ENCODE results near the gene ZNF223.

Gene ZNF223

DNA sequence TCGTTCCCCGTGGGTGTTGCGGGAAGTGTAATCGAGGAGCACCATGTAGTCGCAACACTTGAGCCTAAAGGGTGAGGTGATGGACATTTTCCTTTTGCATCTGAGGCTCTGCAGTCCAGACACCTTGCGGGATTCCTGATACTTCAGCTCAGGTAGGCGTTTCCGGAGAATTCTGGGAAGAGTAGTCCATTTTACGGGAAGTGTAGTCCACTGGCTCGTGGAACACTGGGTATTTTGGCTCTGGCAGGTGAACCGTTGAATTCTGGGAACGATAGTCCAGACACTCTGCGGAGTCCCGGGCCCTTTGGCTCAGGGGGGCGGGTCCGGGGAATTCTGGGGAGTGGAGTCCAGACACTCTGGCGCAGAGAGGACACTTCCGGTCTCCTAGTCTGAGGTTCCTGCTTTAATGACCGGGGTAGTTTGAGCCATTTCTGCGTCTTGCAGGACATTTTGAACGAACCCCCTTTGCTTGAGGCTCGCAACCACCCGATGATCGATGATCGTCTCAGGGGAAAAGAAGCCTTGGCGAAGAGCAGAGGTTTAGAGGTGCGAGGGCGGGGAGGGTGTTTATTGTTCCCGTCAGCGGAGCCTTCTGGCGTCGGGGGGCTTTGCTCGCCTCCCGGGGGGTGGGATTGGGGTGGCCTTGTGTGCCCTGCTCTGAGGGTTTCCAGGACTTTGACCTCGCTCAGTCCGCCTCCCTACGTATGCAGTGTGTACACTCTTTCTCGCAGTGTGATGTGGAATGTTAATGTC, at the start of gene ZNF223:
TSS of gene ZNF223 (plus strand) at position 387 of the 753 bp plus-strand sequence. CDS start 3,141 bp downstream, outside the sequence.
- peak; percentile 98 for DNase-seq

DNA sequence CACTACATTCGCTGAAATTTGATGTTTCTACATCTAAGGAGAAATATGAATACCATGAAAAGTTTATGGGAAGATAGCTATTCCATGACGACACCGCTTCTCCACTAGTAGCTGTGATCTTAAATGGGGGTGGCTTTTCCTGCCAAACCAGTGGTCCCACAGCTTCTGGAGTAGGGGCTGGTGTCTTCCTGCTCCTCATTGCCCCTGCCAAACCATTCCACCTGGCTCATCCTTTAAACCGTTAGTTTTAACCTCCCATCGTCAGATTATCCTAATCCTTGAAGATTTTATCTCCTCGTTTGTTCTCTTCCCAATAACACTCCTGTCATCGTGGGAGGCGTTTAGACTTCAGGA, 49.6 kb upstream of the ZNF223 start:
- DNase-seq, result no peak

DNA sequence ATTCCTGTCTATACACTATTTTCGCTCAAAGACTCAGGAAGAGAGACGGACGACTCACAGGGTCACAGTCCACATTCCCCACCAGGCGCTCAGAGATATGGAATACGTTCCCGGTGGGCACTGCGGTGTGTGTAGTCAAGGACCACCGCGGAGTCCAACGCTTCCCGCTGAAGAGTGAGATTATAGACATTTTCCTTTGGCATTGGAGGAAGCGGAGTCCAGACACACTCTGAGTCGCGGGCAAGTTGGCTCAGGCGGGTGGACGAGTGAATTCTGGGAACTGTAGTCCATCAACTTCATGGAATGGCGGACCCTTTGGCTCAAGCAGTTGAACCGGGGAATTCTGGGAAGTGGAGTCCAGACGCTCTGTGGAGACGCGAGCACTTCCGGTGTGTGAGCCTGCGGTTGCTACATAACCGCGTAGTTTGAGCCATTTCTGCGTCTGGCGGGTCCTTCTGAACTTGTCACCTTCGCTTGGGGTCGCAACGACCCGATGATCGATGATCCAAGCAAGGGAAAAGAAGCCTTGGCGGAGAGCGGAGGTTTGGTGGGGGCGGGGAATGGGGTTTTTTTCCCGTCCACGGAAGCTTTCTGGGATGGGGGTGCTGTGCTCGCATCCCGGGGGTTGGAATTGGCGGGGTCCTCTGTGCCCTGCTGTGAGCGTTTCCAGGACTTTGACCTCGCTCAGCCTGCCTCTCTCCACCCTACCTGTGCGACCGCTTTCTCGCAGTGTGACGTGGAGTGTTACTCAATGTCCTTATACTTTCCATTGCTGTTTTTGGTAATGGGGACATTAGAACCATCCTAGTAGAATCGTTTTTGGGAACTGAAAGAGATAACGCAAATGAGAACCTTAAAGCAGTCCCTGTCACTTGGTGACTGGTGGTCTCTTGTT, 49.0 kb upstream of the ZNF223 start, which contains the start of gene ZNF230:
TSS of gene ZNF230 (plus strand) at position 392 of the 895 bp plus-strand sequence. CDS start 4,122 bp downstream, outside the sequence.
- DNase-seq, result peak; percentile 90

GRCh38 chr19:44003461-44004009, 48.3 kb upstream of the ZNF223 start:
- DNase-seq, result no peak

DNA sequence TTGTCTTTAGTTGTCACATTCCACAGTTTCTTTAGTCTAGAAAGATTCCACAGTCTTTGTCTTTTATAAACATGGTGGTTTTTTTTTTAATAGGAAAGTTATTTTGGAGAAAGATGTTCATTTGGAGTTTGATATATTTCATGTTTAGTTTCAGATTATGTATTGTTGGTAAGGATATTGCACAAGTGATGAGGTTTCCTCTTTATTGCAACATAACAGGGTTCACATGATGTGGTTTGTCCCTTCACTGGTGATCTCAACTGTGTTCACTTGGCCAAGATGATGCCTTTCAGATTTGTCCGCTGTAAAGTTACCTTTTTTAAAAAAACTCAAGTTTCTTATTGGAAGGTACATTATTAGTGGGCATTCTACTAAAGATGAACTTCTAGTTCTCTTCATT, 45.9 kb upstream of the ZNF223 start:
- no peak for DNase-seq

GRCh38 chr19:44007473-44007872, 44.4 kb upstream of the ZNF223 start:
- no peak for DNase-seq

DNA sequence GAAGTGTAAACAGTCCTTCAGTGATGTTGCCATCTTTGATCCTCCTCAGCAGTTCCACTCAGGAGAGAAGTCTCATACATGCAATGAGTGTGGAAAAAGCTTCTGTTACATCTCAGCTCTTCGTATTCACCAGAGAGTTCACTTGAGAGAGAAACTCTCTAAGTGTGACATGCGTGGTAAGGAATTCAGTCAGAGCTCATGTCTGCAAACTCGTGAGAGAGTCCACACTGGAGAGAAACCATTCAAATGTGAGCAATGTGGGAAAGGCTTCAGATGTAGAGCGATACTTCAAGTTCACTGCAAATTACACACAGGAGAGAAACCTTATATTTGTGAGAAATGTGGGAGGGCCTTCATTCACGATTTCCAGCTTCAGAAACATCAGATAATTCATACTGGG, 41.4 kb upstream of the ZNF223 start:
- DNase-seq, result no peak

DNA sequence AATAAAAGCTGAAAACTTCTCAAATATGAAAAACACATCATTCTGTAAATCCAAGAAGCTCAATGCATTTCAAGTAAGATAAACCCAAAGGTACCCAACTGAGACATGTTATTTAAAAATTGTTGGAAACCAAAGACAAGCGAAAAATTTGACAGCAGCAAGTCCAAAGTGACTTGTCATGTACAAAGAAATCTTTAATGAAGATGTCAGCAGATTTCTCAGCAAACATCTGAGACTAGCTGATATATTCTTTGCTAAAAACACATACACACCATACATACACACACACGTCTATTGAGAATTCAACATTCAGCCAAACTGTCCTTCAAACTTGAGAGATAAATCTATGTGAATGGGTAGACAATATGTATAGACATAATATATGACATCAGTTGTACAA, 32.3 kb upstream of the ZNF223 start:
- DNase-seq, result no peak

- DNase-seq, result no peak
Observed at GRCh38 chr19:44021221-44021620, 30.6 kb upstream of the ZNF223 start.

DNA sequence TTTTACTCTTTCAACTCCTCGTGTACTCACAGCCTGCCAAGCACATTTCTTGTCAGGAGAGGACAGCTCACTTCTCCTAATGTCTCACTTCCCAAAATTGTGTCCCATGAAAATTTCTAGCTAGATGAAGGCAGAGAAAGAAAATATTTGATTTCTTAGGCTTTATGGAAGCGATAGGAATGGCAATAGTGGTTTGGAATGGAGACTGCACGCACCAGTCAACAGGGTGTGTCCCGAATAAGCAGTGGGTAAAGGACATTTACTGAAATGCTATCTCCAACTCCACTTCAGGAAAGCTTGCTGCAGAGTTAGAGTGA, 27.0 kb upstream of the ZNF223 start:
- no peak for DNase-seq

- DNase-seq, result peak; percentile 55
Observed at GRCh38 chr19:44025217-44025936, 26.5 kb upstream of the ZNF223 start, which contains the start of gene ZNF222. Gene ZNF222, plus strand, starts transcription at chr19:44025379. Its CDS starts 58 bp downstream, at chr19:44025437.

- no peak for DNase-seq
Observed at GRCh38 chr19:44026622-44027021, 25.2 kb upstream of the ZNF223 start.

GRCh38 chr19:44032001-44032610, 19.7 kb upstream of the ZNF223 start:
- DNase-seq, result no peak

DNA sequence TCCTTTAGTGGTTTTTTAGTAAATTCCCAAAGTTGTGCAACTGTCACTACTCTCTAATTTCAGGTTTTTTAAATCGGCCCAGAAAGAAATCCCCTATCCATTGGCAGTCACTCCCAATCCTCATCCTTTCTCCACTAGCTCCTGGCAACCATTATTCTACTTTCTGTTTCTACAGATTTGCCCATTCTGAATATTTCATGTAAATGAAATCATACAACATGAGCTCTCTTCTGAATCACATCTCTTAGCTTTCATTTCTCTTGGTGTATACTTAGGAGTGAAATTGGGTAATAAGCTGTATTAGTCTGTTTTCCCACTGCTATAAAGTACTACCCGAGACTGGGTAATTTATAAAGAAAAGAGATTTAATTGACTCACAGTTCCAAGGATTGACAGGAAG, 9.7 kb upstream of the ZNF223 start:
- DNase-seq, result no peak

GRCh38 chr19:44050740-44051649, 841 bp upstream of the ZNF223 start:
- DNase-seq, result peak; percentile 83

GRCh38 chr19:44055870-44056269, 4.0 kb downstream of the ZNF223 start:
- no peak for DNase-seq

DNA sequence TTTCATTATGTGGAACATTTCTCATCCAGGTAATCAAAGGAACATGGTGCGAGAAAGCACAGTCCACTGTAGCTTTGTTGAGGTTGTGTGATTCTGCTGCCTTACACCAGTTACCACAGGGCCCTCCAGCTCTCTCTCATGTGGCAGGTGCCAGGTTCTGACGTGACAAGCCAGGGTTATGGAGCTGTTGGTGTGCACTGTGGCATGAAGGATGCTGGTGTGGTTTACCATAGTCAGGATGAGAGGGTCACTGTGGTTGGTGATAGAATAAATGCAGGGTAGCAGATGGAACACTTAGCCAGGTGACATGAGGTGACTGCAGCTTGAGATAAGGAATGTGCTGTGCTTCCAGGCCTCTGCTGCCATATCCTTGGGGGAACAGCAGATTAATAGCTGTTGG, 7.4 kb downstream of the ZNF223 start:
- DNase-seq, result no peak

DNA sequence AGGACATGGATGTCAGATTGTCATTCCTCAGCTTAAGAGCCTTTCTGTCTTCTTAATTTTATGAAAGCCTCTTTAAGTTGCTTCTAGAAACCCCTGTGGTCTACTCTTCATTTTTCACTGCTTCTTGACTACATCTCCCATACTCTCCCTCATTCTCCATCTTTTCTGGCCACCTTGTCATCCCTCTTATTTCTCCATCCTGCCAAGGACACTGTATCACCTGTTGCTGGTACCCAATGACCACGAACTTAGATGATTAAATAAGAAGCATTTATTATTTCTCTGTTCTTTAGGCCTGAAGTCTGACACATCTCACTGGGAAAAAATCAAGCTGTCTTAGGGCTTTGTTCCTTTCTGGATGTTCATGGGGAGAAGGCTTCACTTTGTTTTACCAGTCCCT, 9.2 kb downstream of the ZNF223 start:
- no peak for DNase-seq

DNA sequence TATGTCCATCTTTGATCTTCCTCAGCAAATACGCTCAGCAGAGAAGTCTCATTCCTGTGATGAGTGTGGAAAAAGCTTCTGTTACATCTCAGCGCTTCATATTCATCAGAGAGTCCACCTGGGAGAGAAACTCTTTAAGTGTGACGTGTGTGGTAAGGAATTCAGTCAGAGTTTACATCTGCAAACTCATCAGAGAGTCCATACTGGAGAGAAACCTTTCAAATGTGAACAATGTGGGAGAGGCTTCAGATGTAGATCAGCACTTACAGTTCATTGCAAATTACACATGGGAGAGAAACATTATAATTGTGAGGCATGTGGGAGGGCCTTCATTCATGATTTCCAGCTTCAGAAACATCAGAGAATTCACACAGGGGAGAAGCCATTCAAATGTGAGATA, 14.5 kb downstream of the ZNF223 start:
- DNase-seq, result no peak

DNA sequence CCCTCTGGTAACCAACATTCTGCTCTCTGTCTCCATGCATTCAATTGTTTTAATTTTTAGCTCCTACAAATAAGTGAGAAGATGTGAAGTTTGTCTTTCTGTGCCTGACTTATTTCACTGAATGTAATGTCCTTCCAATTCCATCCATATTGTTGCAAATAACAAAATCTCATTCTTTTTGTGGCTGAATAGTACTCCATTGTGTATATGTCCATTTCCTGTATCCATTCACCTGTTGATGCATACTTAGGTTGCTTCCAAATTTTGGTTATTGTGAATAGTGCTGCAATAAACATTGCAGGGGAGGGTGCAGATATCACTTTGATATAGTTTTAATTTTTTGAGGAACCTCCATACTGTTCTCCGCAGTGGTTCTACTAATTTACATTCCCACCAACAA, 17.6 kb downstream of the ZNF223 start:
- no peak for DNase-seq

DNA sequence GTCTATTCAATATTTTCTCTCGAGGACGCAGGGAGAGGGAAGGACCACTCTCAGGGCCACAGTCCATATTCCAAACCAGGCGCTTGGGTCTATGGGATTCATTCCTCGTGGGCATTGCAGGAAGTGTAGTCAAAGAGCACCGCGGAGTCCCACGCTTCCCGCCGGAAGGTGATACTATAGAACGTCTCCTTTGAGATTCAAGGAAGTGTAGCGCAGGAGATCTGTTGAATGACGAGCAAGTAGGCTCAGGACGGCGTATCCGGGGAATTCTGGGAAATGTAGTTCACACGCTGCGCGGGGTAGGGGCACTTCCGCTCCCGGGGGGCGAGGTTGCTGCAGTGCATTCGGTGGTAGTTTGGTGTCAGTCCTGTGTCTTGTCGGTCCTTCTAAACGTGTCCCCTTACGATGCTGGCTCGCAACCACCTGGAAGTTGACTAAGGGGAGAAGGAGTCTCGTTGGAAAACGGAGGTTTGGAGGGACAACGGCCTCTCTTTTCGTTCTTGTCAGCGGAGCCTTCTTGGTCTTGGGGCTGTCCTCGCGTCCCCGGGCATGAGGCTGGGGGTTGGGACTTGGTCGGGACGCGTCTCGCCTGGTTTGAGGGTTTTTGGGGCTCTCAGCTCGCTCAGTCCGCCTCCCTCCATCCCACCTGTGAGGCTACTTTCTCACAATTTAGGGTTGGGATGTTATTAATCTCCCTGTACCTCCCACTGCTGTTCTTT, 20.1 kb downstream of the ZNF223 start, which contains the start of gene ZNF284:
TSS of gene ZNF284 (plus strand) at position 336 of the 719 bp plus-strand sequence. CDS start 4,231 bp downstream, outside the sequence.
- DNase-seq, result peak; percentile 77

All from NCI-H510A treated with DMSO at 0.1 percent for 48 hours (cell line).